ENCODE results near the gene GNG14. TPM values are rescaled to one million over a fixed set of nuclear protein-coding genes. Genes with fewer than 3 reads are reported as not detected.

GNG14 gene
- total RNA-seq, 1 experiment from 2014 or later = not detected

DNA sequence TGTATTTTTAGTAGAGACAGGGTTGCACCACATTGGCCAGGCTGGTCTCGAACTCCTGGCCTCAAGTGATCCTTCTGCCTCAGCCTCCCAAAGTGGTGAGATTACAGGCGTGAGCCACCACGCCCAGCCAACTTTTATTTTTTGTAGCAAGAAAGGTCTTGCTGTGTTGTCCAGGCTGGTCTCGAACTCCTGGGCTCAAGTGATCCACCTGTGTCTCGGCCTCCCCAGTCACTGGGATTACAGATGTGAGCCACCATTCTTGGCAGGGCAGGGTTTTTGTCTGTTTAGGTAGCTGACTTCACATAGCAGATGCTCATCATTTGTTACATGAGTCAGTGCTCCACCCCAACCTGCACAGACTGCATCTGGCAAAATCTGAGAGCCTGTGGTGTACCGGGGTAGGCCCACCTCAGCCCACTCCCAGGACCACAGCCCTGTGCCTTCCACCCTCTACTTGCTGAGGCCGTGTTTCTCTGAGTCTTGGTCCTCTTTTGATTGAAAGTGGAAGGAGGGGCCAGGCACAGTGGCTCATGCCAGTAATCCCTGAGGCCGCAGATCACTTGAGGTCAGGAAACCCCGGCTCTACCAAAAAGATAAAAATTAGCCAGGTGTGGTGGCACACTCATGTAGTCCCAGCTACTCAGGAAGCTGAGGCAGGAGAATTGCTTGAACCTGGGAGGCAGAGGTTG lies 40.1 kb downstream of the GNG14 start:
- H3K4ac ChIP-seq (ENCODE audit: low read depth, low read length) = no peak overlapping the region
- H2BK15ac ChIP-seq (ENCODE audit: low read depth, low read length) = no peak overlapping the region
- H4K91ac ChIP-seq (ENCODE audit: insufficient read length, low read depth, low read length) = no peak overlapping the region
- H2BK5ac ChIP-seq (ENCODE audit: insufficient read length, low read length) = no peak overlapping the region
- H3K79me2 ChIP-seq (ENCODE audit: insufficient read depth, low read length) = peaks cover 10% of the 10 kb centered on the region
- no peaks in the 10 kb centered on the region for H4K20me1 ChIP-seq (ENCODE audit: control insufficient read depth, insufficient read depth, insufficient read length)
- no peak overlapping the region for H2BK20ac ChIP-seq (ENCODE audit: low read depth, low read length, poor library complexity, severe bottlenecking)
- Mint-ChIP-seq H3K27me3 (ENCODE audit: low read depth) (peaks cover 2% of the 10 kb centered on the region; the same call in 1 of the 2 replicates), H3K4me3 (no peak overlapping the region), H3K4me1 (peaks cover 9 to 21% of the 10 kb centered on the region in 2 experiments), H3K36me3 (ENCODE audit: insufficient read depth in 1 of 3, low read depth in 3 of 3) (peaks cover 23 to 40% (median 23%) of the 10 kb centered on the region in 3 experiments), H3K27ac (peak overlapping the region in 1 of 3 experiments; percentile 22; a peak in 1 of 7 replicates), H3K9me3 (no peaks in the 10 kb centered on the region)
- H2AFZ ChIP-seq (ENCODE audit: low read length) = no peak overlapping the region
- H3K23ac ChIP-seq (ENCODE audit: insufficient read length, low read depth, low read length) = no peak overlapping the region
- no peak overlapping the region for H3K14ac ChIP-seq (ENCODE audit: insufficient read depth, low read length)
- H3K18ac ChIP-seq (ENCODE audit: insufficient read length, low read depth, low read length) = no peak overlapping the region
- no peaks in the 10 kb centered on the region for H3K4me1 ChIP-seq (ENCODE audit: insufficient read depth, low read length)
- WGBS (ENCODE audit: extremely low coverage, insufficient read length, low lambda C conversion rate) = no CpG with 5 or more reads among the region's 9 CpGs
- H3K9me3 ChIP-seq (ENCODE audit: control insufficient read depth, low read depth, low read length) = no peaks in the 10 kb centered on the region
- H3K27me3 ChIP-seq (ENCODE audit: insufficient read depth, low read length) = no peaks in the 10 kb centered on the region
- no peak for DNase-seq
- no peak overlapping the region for H2BK12ac ChIP-seq (ENCODE audit: insufficient read length, low read depth, low read length)
- no peak overlapping the region for H3T11ph ChIP-seq (ENCODE audit: low read length)
- no peak overlapping the region for H3K9ac ChIP-seq (ENCODE audit: extremely low read depth, insufficient read length, low read length)
- H3K23me2 ChIP-seq (ENCODE audit: insufficient read length, low read depth, low read length, poor library complexity, severe bottlenecking) = peaks cover 12% of the 10 kb centered on the region
- TF ChIP-seq, protein P1, sequence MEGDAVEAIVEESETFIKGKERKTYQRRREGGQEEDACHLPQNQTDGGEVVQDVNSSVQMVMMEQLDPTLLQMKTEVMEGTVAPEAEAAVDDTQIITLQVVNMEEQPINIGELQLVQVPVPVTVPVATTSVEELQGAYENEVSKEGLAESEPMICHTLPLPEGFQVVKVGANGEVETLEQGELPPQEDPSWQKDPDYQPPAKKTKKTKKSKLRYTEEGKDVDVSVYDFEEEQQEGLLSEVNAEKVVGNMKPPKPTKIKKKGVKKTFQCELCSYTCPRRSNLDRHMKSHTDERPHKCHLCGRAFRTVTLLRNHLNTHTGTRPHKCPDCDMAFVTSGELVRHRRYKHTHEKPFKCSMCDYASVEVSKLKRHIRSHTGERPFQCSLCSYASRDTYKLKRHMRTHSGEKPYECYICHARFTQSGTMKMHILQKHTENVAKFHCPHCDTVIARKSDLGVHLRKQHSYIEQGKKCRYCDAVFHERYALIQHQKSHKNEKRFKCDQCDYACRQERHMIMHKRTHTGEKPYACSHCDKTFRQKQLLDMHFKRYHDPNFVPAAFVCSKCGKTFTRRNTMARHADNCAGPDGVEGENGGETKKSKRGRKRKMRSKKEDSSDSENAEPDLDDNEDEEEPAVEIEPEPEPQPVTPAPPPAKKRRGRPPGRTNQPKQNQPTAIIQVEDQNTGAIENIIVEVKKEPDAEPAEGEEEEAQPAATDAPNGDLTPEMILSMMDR (conservative IDR thresholded peaks at IDR 0.05) = no peak
- no peak overlapping the region for H2AK5ac ChIP-seq (ENCODE audit: insufficient read length, low read length)
- H3K79me1 ChIP-seq (ENCODE audit: insufficient read depth, low read depth, low read length, poor library complexity, severe bottlenecking) = no peaks in the 10 kb centered on the region
- no peak overlapping the region for H3K27ac ChIP-seq (ENCODE audit: insufficient read length, low read depth, low read length)
- H4K5ac ChIP-seq (ENCODE audit: insufficient read length, low read depth, low read length) = no peak overlapping the region
- H2BK120ac ChIP-seq (ENCODE audit: low read depth, low read length, poor library complexity, severe bottlenecking) = no peak overlapping the region
- no peak overlapping the region for H3K4me2 ChIP-seq (ENCODE audit: insufficient read depth, insufficient read length, low read length)
- no peak overlapping the region for H4K8ac ChIP-seq (replicated peaks; ENCODE audit: insufficient read length, low read depth, low read length)
- no peak overlapping the region for H3K56ac ChIP-seq (ENCODE audit: insufficient read length, low read depth, low read length)
